Thymus (tissue), 11 donors: ENCODE measurements around the gene EVPLL. TPM values are rescaled to one million over a fixed set of nuclear protein-coding genes. Genes with fewer than 3 reads are reported as not detected.

Source experiments
- DNase-seq, 9 donors: peaks; one replicate each; pipeline ENCODE4 v3.0.0-alpha.2; 2013; ENCODE audit warnings: low spot score in 9 of 9, low read depth in 6 of 9, missing footprints in 1 of 9
- H3K27ac ChIP-seq, 2 donors: one replicate each; pipeline ENCODE4 v1.5.1; 2013; ENCODE audit warnings: control low read depth in 1 of 2, low read depth in 1 of 2, low read length in 1 of 2, mild to moderate bottlenecking in 1 of 2, moderate library complexity in 1 of 2
- H3K27me3 ChIP-seq, 2 donors: one replicate each; pipeline ENCODE4 v1.5.1; 2013; ENCODE audit warnings: low read length in 1 of 2; ENCODE audit not compliant: control insufficient read depth in 2 of 2, insufficient read depth in 1 of 2
- H3K36me3 ChIP-seq, 2 donors: one replicate each; pipeline ENCODE4 v1.5.1; 2013; ENCODE audit warnings: low read length in 1 of 2, mild to moderate bottlenecking in 1 of 2, moderate library complexity in 1 of 2; ENCODE audit not compliant: control insufficient read depth in 2 of 2, insufficient read depth in 2 of 2
- H3K4me1 ChIP-seq, 2 donors: one replicate each; pipeline ENCODE4 v1.5.1; 2013; ENCODE audit warnings: low read length in 2 of 2; ENCODE audit not compliant: control insufficient read depth in 2 of 2, insufficient read depth in 2 of 2
- H3K4me3 ChIP-seq, 2 donors: one replicate each; pipeline ENCODE4 v1.5.1; 2013; ENCODE audit warnings: low read length in 2 of 2, control low read depth in 1 of 2, mild to moderate bottlenecking in 1 of 2
- H3K9me3 ChIP-seq, 2 donors: one replicate each; pipeline ENCODE4 v1.5.1; 2013; ENCODE audit warnings: low read length in 1 of 2, mild to moderate bottlenecking in 1 of 2; ENCODE audit not compliant: control insufficient read depth in 2 of 2, insufficient read depth in 1 of 2
- WGBS: extraction: QIAGEN DNeasy Blood & Tissue Kit; methylation state at CpG from one replicate; pipeline ENCODE4 v1.1.7; 2013; 5-methylcytosine and 5-hydroxymethylcytosine counted together
- polyA plus RNA-seq: library from polyadenylated mRNA; stranded (reverse); fragments of 200-250 nt; gene quantifications from one replicate; pipeline ENCODE4 v1.2.3, GENCODE V29; 2013
- total RNA-seq: library from RNA; stranded (reverse); fragments of 120-200 nt; gene quantifications from one replicate; pipeline ENCODE4 v1.2.4, GENCODE V29; 2013
- donor health status: healthy.

EVPLL gene
- total and polyA plus RNA-seq, 2 donors = 0.25 to 4.3 TPM

DNA sequence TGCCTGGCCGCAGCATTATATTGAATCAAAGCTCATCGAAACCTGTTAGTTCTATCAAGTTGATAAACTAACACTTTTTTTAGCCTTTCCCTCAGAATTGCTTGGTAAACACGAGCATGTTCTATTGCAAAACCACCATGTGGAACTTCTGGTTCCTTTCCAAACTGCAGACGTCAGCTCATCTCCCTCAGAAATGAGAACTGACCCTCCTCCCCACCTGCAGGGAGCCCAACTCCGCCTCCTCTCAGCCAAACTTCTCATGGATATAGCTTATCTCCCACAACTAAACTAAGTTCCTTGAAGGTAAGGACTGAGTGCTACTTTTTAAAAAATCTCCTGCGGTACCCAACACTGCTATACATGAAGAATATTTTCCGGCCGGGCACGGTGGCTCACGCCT is 21.0 kb upstream of the EVPLL start:
- Histone ChIP-seq H3K27me3 (no peaks in the 10 kb centered on the region), H3K4me1 (peaks cover 0 to under 1% of the 10 kb centered on the region in 2 donors), H3K4me3 (no peak overlapping the region), H3K36me3 (peaks cover 35 to 46% of the 10 kb centered on the region in 2 donors), H3K9me3 (no peaks in the 10 kb centered on the region), H3K27ac (no peak overlapping the region)
- DNase-seq = no peak
- 95% methylated on average over 10 of the region's 10 CpGs for WGBS

DNA sequence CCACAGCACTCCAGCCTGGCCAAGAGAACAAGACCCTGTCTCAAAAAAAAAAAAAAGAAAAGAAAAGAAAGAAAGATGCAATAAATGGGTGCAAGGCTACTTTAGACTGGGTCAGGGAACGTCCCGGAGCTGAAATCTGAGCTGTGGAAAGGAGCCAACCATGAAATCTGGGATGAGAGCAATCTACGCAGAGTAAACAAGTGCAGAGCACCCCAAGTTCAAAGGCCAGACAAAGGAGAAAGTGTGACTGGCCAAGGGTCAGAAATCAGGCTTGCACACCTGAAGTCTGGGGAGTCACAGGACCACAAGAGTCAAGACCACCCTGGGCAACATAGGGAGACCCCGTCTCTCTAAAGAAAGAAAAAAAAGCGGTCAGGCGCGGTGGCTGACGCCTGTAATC is 17.1 kb upstream of the EVPLL start:
- WGBS = 95% methylated on average over 8 of the region's 8 CpGs
- peaks cover 16 to 17% of the 10 kb centered on the region in 2 donors for H3K36me3 ChIP-seq
- H3K4me3 ChIP-seq = no peak overlapping the region
- H3K27ac ChIP-seq = no peak overlapping the region
- no peaks in the 10 kb centered on the region for H3K27me3 ChIP-seq
- no peak for DNase-seq
- peaks cover 9 to 25% of the 10 kb centered on the region in 2 donors for H3K4me1 ChIP-seq
- H3K9me3 ChIP-seq = no peaks in the 10 kb centered on the region

DNA sequence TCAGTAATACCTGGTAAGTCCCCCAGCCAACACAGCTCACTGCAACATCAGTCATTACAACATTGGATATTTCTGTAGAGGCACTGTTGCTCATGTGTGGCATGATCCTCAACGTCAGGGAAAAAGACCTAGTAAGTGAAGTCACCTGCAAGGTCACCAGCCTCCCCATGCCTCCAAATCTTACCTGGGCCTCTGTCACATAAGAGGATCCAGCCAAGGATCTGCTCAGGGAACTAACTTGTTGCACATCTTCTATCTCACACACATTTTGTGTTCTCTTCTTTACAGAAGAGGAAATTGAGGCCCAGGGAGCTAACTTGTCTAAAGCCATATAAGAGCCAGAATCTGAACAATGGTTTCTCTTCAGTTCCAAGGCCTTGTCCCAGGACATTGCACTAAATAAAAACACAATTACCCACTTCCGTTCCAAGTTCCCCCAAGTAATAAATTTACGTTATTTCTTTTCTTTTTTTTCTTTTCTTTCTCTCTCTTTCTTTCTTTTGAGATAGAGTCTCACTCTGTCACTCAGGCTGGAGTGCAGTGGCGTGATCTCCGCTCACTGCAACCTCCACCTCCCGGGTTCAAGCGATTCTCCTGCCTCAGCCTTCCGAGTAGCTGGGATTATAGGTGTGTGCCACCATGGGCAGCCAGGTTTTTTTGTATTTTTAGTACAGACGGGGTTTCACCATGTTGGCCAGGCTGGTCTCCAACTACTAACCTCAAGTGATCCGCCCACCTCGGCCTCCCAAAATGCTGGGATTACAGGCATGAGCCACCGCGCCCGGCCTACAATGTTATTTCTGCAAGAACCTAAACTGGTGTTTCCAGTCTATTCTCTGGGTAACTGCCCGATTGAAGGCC is 15.5 kb upstream of the EVPLL start:
- 88% methylated on average over 15 of the region's 15 CpGs for WGBS
- H3K27me3 ChIP-seq = no peaks in the 10 kb centered on the region
- DNase-seq = no peak
- peaks cover 9 to 25% of the 10 kb centered on the region in 2 donors for H3K4me1 ChIP-seq
- H3K4me3 ChIP-seq = peak overlapping the region; percentile 83 to 88
- H3K9me3 ChIP-seq = no peaks in the 10 kb centered on the region
- H3K27ac ChIP-seq = no peak overlapping the region
- peaks cover 7 to 10% of the 10 kb centered on the region in 2 donors for H3K36me3 ChIP-seq

DNA sequence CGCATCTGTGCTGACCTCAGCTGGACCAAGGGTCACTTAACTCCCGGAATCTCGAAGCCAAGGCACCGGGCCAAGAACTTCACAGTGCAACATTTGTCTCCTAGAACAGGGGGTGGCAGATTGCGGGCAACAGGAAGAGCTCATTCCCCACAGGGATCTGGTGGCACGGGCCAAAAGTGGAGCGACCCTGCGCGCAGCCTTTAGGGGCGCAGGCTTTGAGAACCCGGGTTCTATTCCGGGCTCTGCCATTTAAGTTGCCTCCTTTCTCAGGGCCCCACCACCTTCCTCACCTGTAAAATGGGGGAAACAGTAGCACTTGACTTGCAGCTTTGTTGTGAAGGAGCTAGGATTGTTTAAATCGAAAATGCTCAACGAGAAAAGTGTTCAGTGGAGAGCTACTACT is 14.9 kb upstream of the EVPLL start:
- Histone ChIP-seq H3K27me3 (no peaks in the 10 kb centered on the region), H3K4me3 (peak overlapping the region; percentile 83 to 88), H3K36me3 (peaks cover 7 to 10% of the 10 kb centered on the region in 2 donors), H3K4me1 (peaks cover 9 to 25% of the 10 kb centered on the region in 2 donors), H3K9me3 (no peaks in the 10 kb centered on the region), H3K27ac (peak overlapping the region; percentile 19 to 74)
- 17% methylated on average over 14 of the region's 14 CpGs for WGBS
- peak in 2 of 9 donors; percentile 24 to 50 for DNase-seq

DNA sequence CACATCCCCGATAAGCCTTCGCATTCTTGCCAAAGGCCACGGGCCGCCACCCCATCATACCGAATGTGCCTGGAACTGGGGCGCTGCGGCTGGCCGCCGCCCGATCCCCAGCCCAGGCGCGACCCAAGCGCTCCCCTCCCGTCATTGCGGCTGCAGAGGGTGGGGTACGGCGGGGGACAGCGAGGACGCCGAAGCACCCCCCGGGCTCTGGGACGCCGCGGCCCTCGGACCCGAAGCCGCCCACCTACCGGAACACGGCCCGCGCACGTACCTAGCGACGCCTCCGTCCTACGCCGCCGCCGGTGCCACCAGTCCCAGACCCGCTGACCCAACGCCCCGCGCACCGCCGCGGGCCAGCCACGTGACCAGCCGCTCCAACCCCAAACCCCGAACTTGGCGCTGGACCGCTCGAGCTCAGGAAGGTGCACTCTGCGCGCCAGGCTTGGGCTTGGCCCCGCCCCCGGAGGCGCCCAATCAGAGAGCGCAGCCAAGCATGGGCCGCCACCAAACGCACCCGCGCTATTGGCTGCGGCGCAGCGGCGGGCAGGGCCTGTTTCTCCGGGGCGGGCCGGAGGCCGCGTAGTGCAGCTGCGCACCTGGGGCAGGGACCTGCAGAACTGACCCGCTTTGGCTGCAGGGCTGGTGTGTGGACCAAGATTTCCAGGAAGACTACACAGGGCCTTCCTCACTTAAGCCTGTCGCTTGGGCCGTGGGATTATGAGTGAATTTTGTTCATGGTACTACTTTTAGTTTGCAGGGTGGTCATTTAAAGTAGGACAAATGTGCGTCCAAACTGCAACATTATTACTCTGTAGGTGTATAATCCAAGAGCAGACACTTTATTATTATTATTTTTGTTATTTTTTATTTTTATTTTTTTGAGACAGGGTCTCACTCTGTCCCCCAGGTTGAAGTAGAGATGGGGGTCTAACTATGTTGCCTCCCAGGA is 14.2 kb upstream of the EVPLL start, which contains the start of gene SHMT1:
Gene SHMT1 (minus strand): TSS at position 450 of the 949 bp plus-strand sequence. CDS start 7,569 bp downstream, outside the sequence.
- Histone ChIP-seq H3K36me3 (peaks cover 5 to 9% of the 10 kb centered on the region in 2 donors), H3K27me3 (no peaks in the 10 kb centered on the region), H3K4me3 (peak within 1 kb of the TSS; percentile 83 to 88), H3K9me3 (no peaks in the 10 kb centered on the region), H3K4me1 (peaks cover 9 to 25% of the 10 kb centered on the region in 2 donors), H3K27ac (peak within 1 kb of the TSS; percentile 19 to 74)
- DNase-seq = peak; percentile 70 to 94 (median 86)
- WGBS = 1% methylated on average over 76 of the region's 76 CpGs

DNA sequence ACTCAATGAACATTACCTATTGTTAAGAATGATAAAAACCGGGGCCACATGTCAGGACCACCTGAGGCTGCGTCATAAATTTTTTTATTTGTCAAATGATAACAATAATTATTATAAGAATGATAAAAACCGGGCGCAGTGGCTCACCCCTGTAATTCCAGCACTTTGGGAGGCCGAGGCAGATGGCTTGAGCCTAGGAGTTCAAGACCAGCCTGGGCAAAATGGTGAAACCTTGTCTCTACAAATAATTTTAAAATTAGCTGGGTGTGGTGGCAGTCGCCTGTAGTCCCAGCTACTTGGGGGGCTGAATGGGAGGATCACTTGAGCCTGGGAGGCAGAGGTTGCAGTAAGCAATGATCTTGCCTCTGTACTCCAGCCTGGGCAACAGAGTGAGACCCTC is 13.4 kb upstream of the EVPLL start:
- H3K36me3 ChIP-seq = peaks cover 2 to 4% of the 10 kb centered on the region in 2 donors
- H3K4me1 ChIP-seq = peaks cover 9 to 25% of the 10 kb centered on the region in 2 donors
- H3K27ac ChIP-seq = no peak overlapping the region
- H3K9me3 ChIP-seq = no peaks in the 10 kb centered on the region
- H3K4me3 ChIP-seq = no peak overlapping the region
- DNase-seq = no peak
- WGBS = 96% methylated on average over 6 of the region's 6 CpGs
- H3K27me3 ChIP-seq = peaks cover 0 to 2% of the 10 kb centered on the region in 2 donors

DNA sequence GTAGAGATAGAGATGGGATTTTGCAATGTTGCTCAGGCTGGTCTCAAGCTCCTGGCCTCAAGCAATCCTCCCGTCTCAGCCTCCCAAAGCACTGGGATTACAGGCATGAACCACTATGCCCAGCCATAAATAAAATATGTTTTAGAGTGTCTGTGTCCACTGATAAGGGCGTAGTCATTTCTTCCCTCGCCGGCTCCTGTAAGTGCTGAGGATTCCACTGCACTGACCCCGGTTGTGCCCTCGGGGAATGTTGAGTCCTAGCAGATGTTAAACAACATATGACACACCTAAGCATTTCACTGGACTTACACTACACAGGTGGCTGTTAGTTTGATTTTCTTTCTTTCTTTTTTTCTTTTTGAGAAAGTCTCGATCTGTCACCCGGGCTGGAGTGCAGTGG is 8.6 kb upstream of the EVPLL start:
- H3K4me3 ChIP-seq = no peak overlapping the region
- H3K4me1 ChIP-seq = peaks cover 0 to 6% of the 10 kb centered on the region in 2 donors
- H3K27me3 ChIP-seq = peaks cover 0 to 8% of the 10 kb centered on the region in 2 donors
- WGBS = 91% methylated on average over 8 of the region's 8 CpGs
- DNase-seq = no peak
- H3K36me3 ChIP-seq = no peaks in the 10 kb centered on the region
- no peaks in the 10 kb centered on the region for H3K9me3 ChIP-seq
- no peak overlapping the region for H3K27ac ChIP-seq

DNA sequence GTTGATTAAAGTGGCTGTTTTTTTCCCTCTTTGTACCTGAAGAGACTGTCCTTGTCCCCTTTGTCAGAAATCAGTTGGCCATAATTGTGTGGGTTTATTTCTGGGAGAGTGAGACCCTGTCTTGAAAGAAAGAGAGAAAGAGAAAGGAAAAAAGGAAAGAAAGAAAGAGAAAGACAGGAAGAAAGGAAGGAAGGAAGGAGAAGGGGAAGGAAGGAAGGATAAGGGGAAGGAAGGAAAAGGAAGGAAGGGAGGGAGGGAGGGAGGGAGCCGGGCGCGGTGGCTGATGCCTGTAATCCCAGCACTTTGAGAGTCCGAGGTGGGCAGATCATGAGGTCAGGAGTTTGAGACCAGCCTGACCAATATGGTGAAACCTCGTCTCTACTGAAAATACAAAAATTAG is 6.8 kb upstream of the EVPLL start:
- Histone ChIP-seq H3K4me3 (no peak overlapping the region), H3K27ac (no peak overlapping the region), H3K36me3 (no peaks in the 10 kb centered on the region), H3K27me3 (peaks cover 0 to 8% of the 10 kb centered on the region in 2 donors), H3K9me3 (no peaks in the 10 kb centered on the region), H3K4me1 (no peaks in the 10 kb centered on the region)
- DNase-seq = no peak
- 82% methylated on average over 5 of the region's 5 CpGs for WGBS
